ENCODE results near the gene ASIC2.
A peak's percentile ranks its signal among the peaks of the same experiment; 100 is the strongest.

ASIC2 gene

DNA sequence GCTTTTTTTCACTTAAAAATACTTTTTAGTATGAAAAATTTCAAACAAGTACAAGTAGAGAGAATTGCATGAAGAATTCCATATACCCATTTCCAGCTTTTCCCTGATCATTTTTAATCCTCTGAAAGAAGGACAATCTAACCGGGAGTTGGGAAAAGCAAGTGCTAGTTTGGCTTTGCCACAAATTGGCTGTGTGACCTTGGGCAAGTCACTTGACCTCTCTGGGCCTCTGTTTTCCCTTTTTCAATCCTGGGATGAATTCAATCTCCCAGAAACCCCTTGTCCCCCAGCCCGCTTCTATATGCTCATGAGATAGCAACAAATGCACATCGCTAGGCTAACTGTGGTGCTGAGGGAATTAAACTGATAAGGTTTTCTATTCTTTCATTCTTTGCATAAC lies 49.4 kb downstream of the ASIC2 start:
- TF ChIP-seq, protein P1, sequence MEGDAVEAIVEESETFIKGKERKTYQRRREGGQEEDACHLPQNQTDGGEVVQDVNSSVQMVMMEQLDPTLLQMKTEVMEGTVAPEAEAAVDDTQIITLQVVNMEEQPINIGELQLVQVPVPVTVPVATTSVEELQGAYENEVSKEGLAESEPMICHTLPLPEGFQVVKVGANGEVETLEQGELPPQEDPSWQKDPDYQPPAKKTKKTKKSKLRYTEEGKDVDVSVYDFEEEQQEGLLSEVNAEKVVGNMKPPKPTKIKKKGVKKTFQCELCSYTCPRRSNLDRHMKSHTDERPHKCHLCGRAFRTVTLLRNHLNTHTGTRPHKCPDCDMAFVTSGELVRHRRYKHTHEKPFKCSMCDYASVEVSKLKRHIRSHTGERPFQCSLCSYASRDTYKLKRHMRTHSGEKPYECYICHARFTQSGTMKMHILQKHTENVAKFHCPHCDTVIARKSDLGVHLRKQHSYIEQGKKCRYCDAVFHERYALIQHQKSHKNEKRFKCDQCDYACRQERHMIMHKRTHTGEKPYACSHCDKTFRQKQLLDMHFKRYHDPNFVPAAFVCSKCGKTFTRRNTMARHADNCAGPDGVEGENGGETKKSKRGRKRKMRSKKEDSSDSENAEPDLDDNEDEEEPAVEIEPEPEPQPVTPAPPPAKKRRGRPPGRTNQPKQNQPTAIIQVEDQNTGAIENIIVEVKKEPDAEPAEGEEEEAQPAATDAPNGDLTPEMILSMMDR (IDR thresholded peaks at IDR 0.05; ENCODE audit: insufficient read depth, low read length, missing control alignments) = no peak
- ChIA-PET CTCF (no interaction called here), POLR2A (interaction anchor here (0.8 kb wide), 1 partner anchor 43 kb away, joined by 3 read pairs; no protein-coding TSS in a partner anchor)
- DNase-seq (ENCODE audit: low read depth, low spot score) = no peak
- H3K4me3 ChIP-seq (ENCODE audit: low read depth, low read length) = no peak overlapping the region

GRCh38 chr17:33242375-33243124 lies 50.5 kb downstream of the ASIC2 start:
- ChIA-PET CTCF (no interaction called here), POLR2A (no interaction called here)
- TF ChIP-seq, protein P1 (IDR thresholded peaks at IDR 0.05; ENCODE audit: insufficient read depth, low read length, missing control alignments) = no peak
- no peak overlapping the region for H3K4me3 ChIP-seq (ENCODE audit: low read depth, low read length)
- DNase-seq (ENCODE audit: low read depth, low spot score) = no peak

GRCh38 chr17:33241390-33241789 lies 51.7 kb downstream of the ASIC2 start:
- ChIA-PET POLR2A (no interaction called here), CTCF (interaction anchor here (0.5 kb wide), 1 partner anchor 14 kb away, joined by 3 read pairs; no protein-coding TSS in a partner anchor)
- no peak overlapping the region for H3K4me3 ChIP-seq (ENCODE audit: low read depth, low read length)
- DNase-seq (ENCODE audit: low read depth, low spot score) = no peak
- TF ChIP-seq, protein P1 (IDR thresholded peaks at IDR 0.05; ENCODE audit: insufficient read depth, low read length, missing control alignments) = no peak

DNA sequence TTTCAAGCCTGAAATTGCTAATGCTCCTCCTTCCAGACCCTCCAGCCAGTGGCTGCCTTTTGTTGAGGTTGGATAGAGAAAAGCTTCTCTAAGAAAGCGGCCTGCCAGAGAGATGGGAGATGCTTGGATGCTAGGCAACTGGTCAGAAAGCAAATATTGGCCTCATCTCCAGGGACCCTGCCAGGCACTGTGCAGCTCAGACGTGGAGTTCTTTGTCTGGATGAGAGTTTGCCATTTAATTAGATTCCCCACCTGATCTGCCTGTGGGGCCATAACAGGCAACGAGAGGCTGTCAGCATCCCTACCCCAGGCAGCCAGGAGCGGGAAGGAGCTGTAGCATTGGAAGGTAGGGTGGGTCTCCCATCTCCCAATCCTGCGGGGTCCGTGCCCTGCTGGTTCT lies 52.7 kb downstream of the ASIC2 start:
- H3K4me3 ChIP-seq (ENCODE audit: low read depth, low read length) = no peak overlapping the region
- CTCF ChIA-PET = no interaction called here
- TF ChIP-seq, protein P1 (IDR thresholded peaks at IDR 0.05; ENCODE audit: insufficient read depth, low read length, missing control alignments) = no peak
- POLR2A ChIA-PET = no interaction called here
- DNase-seq (ENCODE audit: low read depth, low spot score) = no peak

DNA sequence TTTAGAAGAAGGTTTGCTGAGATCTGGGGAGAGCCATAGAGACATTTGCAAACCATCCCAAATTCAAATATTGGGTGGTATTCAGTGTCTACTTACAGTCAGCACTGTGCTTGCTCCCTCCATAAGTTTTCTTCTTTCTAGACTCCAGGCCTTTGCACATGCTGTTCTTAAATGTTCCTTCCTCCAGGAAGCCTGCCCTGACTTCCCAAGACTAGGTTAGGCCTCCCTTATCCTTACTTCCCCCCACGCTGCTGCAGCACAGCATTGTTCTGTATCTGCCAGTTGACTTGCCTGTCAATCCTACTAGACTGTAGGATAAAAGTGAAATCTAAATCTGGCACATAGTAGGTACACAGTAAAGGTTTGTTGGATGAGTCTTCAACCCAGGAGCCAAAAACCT lies 53.4 kb downstream of the ASIC2 start:
- CTCF ChIA-PET = no interaction called here
- no peak overlapping the region for H3K4me3 ChIP-seq (ENCODE audit: low read depth, low read length)
- POLR2A ChIA-PET = no interaction called here
- TF ChIP-seq, protein P1 (IDR thresholded peaks at IDR 0.05; ENCODE audit: insufficient read depth, low read length, missing control alignments) = no peak
- no peak for DNase-seq (ENCODE audit: low read depth, low spot score)

DNA sequence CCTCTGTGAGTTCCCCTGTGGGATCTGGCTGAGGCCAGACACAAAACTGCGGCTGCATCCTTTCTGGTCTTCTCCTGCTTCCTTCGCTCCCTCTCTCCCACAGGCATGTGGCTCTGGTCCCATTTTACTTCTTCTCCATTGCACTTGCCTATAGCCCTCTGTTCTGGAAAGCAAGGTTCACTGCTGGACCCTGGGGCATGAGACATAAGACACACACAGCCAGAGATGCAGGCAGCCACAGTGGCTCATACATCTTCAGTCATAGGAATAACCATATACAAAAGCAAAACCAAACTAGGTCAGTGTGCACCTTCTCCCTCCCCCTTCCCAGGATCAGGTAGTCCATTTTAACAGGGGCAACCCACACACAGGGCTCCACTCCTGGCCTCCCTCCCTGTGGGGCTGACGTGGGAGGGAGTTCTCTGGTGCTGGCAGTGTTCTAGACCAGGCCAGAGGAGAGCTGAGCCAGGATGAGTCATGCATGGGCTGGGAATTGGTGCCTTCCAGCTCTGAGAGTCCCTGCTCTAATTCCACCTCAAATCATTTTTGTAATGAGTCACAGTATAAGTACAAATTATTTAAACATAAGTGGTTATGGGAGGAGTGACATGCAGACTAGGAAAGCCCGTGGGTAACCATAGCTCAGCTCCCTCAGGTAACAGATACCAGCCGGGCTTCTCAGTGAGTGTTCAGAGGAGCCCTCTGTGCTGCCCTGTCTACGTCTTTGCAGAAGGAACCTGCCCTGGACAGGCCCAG lies 58.0 kb downstream of the ASIC2 start:
- peak; percentile 70 for DNase-seq (ENCODE audit: low read depth, low spot score)
- H3K4me3 ChIP-seq (ENCODE audit: low read depth, low read length) = no peak overlapping the region
- CTCF ChIA-PET = interaction anchor here (1.0 kb wide), 1 partner anchor 36 kb away, joined by 3 read pairs; no protein-coding TSS in a partner anchor
- POLR2A ChIA-PET = no interaction called here
- TF ChIP-seq, protein P1 (IDR thresholded peaks at IDR 0.05; ENCODE audit: insufficient read depth, low read length, missing control alignments) = no peak
